Measurements from ENCODE around the gene CPNE7. TPM values are rescaled to one million over a fixed set of nuclear protein-coding genes. Genes with fewer than 3 reads are reported as not detected.

The CPNE7 gene
- total and polyA plus RNA-seq, 10 of the 15 experiments (the other 5 are each of a cell fraction or from before 2014, with no cell fraction given): 0.29 to 46.9 (median 17.5) TPM

DNA sequence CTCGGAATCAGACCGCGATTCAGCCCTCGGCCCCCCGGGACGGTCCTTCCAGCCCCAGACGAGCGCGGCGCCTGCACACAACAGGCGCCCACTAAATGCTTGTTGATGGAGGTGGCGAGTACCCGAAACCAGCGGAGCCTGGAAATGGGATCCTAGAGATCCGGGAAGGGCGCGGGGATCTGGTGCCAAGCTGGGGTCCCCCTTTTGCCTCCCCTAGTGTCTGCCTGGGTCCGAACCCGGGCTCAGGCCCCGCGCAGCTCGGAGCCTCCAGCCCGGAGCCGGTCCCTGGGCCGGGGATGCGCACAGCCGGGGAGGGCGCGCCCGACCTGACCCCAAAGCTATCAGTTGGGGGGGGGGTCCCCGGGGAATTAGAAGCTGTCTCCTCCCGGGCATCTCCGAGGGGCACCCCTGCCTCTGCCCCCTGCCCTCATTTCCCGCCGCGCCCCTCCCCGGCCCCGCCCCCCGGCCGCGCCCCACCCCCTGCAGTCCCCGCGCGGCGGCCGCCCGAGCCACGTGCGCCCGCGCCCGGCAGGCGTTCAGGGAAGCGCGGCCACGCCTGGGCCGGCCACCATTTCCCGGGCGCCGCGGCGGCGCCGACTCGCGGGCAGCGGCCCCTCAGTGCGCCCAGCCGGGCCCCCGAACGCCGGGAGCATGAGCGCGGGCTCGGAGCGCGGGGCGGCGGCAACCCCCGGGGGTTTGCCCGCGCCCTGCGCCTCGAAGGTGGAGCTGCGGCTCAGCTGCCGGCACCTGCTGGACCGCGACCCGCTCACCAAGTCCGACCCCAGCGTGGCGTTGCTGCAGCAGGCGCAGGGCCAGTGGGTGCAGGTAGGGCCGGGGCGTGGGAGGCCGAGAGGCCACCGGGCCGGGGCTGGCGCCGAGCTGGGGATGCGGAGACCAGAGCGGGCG, at the start of gene CPNE7 (continued):
- TF ChIP-seq SP1 (IDR thresholded peaks at IDR 0.05; ENCODE audit: low read depth, low read length) (no peak), IKZF1 (conservative IDR thresholded peaks at IDR 0.05) (0 out of 2 replicates have a peak, but pooled peaks have one; percentile 38), TARDBP (IDR thresholded peaks at IDR 0.05; ENCODE audit: borderline replicate concordance) (no peak), STAT3 (IDR thresholded peaks at IDR 0.05; ENCODE audit: low read depth, low read length) (no peak), CREM (IDR thresholded peaks at IDR 0.05; ENCODE audit: low read depth) (no peak), ZNF207 (IDR thresholded peaks at IDR 0.05; ENCODE audit: borderline replicate concordance) (no peak)

DNA sequence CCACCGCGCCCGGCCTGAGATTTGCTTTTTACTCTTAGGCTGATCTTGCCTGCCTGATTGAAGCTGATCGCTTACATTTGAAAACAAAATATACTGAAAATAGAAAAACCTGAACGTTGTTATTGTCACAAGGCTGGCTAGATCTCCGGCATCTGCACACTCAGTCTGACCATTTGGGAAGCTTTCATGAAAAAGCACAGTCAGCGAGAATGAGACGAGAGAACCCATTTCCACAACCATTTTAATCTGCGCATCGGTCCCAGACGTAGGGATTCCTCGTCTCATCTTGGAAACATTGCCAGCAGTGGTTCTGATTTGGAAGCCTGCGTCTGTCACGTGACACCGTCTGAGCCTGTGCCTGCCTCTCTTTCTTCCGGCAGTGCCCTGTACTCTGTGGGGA, 46.5 kb upstream of the CPNE7 start:
- no peak overlapping the region for H3K27ac ChIP-seq (ENCODE audit: control insufficient read depth, insufficient read depth)
- H3K36me3 ChIP-seq (ENCODE audit: control insufficient read depth in 2 of 2, insufficient read depth in 2 of 2, low read length in 1 of 2): peaks cover 11 to 26% of the 10 kb centered on the region in 2 experiments
- no peaks in the 10 kb centered on the region for H3K27me3 ChIP-seq (replicated peaks in 1 of 2; ENCODE audit: control insufficient read depth in 2 of 2, insufficient read depth in 2 of 2, low read length in 1 of 2)
- DNase-seq (ENCODE audit: low read depth, low spot score) (no peak), ATAC-seq (no peak), FAIRE-seq (no peak)
- ChIA-PET SMC1A (ENCODE audit: uncharacterized antibody, unreplicated experiment) (no interaction called here), RAD21 (ENCODE audit: unreplicated experiment) (no interaction called here), POLR2A (interaction anchor here (0.6 kb wide), 1 partner anchor 148 kb away, joined by 3 read pairs; no protein-coding TSS in a partner anchor), CTCF (no interaction called here)
- no peak overlapping the region for H3K4me3 ChIP-seq
- in situ Hi-C loops (cut with MboI) (no loop called here), intact Hi-C loops (cut with micrococcal nuclease; ENCODE audit: unreplicated experiment) (no loop called here)
- no peaks in the 10 kb centered on the region for H3K9me3 ChIP-seq (replicated peaks; ENCODE audit: control insufficient read depth, insufficient read depth, low read length)
- no peak overlapping the region for H3K4me2 ChIP-seq (ENCODE audit: control insufficient read depth, insufficient read depth)
- WGBS (ENCODE audit: insufficient coverage, insufficient replicate concordance, low lambda C conversion rate, missing lambda C conversion rate): 91% methylated on average over 16 of the region's 16 CpGs
- peaks cover 12% of the 10 kb centered on the region for H3K4me1 ChIP-seq (ENCODE audit: control insufficient read depth, insufficient read depth, low read length)
- no peaks in the 10 kb centered on the region; the same call in 1 of the 2 replicates for H3K79me2 ChIP-seq (ENCODE audit: control insufficient read depth, insufficient read depth, low read length)
- no peak overlapping the region for H2AFZ ChIP-seq (ENCODE audit: control insufficient read depth, low read depth, low read length)
- no peaks in the 10 kb centered on the region for H4K20me1 ChIP-seq (ENCODE audit: control insufficient read depth, insufficient read depth)
- no peak overlapping the region for H3K9ac ChIP-seq (ENCODE audit: control insufficient read depth, insufficient read depth, low read length)
- no TSS peak for BruUV-seq (replicated peaks)
- no peak for TF ChIP-seq SIX5 (IDR thresholded peaks at IDR 0.05; ENCODE audit: low read depth, low read length, severe bottlenecking)
- TF ChIP-seq, protein P1, sequence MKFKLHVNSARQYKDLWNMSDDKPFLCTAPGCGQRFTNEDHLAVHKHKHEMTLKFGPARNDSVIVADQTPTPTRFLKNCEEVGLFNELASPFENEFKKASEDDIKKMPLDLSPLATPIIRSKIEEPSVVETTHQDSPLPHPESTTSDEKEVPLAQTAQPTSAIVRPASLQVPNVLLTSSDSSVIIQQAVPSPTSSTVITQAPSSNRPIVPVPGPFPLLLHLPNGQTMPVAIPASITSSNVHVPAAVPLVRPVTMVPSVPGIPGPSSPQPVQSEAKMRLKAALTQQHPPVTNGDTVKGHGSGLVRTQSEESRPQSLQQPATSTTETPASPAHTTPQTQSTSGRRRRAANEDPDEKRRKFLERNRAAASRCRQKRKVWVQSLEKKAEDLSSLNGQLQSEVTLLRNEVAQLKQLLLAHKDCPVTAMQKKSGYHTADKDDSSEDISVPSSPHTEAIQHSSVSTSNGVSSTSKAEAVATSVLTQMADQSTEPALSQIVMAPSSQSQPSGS (IDR thresholded peaks at IDR 0.05; ENCODE audit: low read length): no peak
- TF ChIP-seq SP1 (IDR thresholded peaks at IDR 0.05; ENCODE audit: low read depth, low read length): no peak
- no peak for TF ChIP-seq DPF2 (IDR thresholded peaks at IDR 0.05)
- TF ChIP-seq SUPT20H (IDR thresholded peaks at IDR 0.05; ENCODE audit: borderline replicate concordance, control insufficient read depth, low read depth, low read length): no peak
- TF ChIP-seq JUNB (IDR thresholded peaks at IDR 0.05): no peak
- TF ChIP-seq SUZ12 (IDR thresholded peaks at IDR 0.05; ENCODE audit: unreplicated experiment): no peak
- no peak for TF ChIP-seq TCF12 (IDR thresholded peaks at IDR 0.05; ENCODE audit: low read depth, low read length)
- TF ChIP-seq, protein P2, sequence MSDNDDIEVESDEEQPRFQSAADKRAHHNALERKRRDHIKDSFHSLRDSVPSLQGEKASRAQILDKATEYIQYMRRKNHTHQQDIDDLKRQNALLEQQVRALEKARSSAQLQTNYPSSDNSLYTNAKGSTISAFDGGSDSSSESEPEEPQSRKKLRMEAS (IDR thresholded peaks at IDR 0.05; ENCODE audit: low read depth, low read length): no peak
- TF ChIP-seq KLF5 (IDR thresholded peaks at IDR 0.05; ENCODE audit: partially characterized antibody): no peak
- no peak for TF ChIP-seq MEF2B (IDR thresholded peaks at IDR 0.05; ENCODE audit: partially characterized antibody, poor library complexity, severe bottlenecking)
- no peak for TF ChIP-seq STAT3 (IDR thresholded peaks at IDR 0.05; ENCODE audit: low read depth, low read length)
- TF ChIP-seq ZNF207 (IDR thresholded peaks at IDR 0.05; ENCODE audit: borderline replicate concordance): no peak
- TF ChIP-seq, protein P3, sequence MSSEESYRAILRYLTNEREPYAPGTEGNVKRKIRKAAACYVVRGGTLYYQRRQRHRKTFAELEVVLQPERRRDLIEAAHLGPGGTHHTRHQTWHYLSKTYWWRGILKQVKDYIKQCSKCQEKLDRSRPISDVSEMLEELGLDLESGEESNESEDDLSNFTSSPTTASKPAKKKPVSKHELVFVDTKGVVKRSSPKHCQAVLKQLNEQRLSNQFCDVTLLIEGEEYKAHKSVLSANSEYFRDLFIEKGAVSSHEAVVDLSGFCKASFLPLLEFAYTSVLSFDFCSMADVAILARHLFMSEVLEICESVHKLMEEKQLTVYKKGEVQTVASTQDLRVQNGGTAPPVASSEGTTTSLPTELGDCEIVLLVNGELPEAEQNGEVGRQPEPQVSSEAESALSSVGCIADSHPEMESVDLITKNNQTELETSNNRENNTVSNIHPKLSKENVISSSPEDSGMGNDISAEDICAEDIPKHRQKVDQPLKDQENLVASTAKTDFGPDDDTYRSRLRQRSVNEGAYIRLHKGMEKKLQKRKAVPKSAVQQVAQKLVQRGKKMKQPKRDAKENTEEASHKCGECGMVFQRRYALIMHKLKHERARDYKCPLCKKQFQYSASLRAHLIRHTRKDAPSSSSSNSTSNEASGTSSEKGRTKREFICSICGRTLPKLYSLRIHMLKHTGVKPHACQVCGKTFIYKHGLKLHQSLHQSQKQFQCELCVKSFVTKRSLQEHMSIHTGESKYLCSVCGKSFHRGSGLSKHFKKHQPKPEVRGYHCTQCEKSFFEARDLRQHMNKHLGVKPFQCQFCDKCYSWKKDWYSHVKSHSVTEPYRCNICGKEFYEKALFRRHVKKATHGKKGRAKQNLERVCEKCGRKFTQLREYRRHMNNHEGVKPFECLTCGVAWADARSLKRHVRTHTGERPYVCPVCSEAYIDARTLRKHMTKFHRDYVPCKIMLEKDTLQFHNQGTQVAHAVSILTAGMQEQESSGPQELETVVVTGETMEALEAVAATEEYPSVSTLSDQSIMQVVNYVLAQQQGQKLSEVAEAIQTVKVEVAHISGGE (CRISPR knock-in tag; IDR thresholded peaks at IDR 0.05): no peak
- no peak for TF ChIP-seq IKZF1 (conservative IDR thresholded peaks at IDR 0.05)
- no peak for TF ChIP-seq MTA3 (IDR thresholded peaks at IDR 0.05; ENCODE audit: borderline replicate concordance, low read length)

Measured in GM12878 (cell line).